NCI-H446 treated with DMSO at 0.1 percent for 48 hours (cell line): ENCODE results near the gene KCNC4.
A peak's percentile ranks its signal among the peaks of the same experiment; 100 is the strongest.

Source experiments
- DNase-seq: peaks from one replicate; lab custom pipeline; 2025; lab: John Stamatoyannopoulos, UW

KCNC4 gene

GRCh38 chr1:110212169-110213142 lies 2.3 kb downstream of the KCNC4 start:
- DNase-seq, result peak; percentile 24

- DNase-seq, result no peak
Measured at GRCh38 chr1:110213143-110213540, 3.0 kb downstream of the KCNC4 start.

GRCh38 chr1:110214454-110215404 lies 4.6 kb downstream of the KCNC4 start:
- no peak for DNase-seq

- DNase-seq, result no peak
Measured at GRCh38 chr1:110215621-110216515, 5.8 kb downstream of the KCNC4 start.

GRCh38 chr1:110216844-110217444 lies 6.8 kb downstream of the KCNC4 start:
- DNase-seq, result no peak

- no peak for DNase-seq
Measured at GRCh38 chr1:110218137-110218536, 8.0 kb downstream of the KCNC4 start.

GRCh38 chr1:110218739-110219138 lies 8.6 kb downstream of the KCNC4 start:
- DNase-seq, result no peak

GRCh38 chr1:110220324-110220723 lies 10.2 kb downstream of the KCNC4 start:
- no peak for DNase-seq

- DNase-seq, result no peak
Measured at GRCh38 chr1:110221119-110221518, 11.0 kb downstream of the KCNC4 start.

- DNase-seq, result no peak
Measured at GRCh38 chr1:110223127-110223526, 13.0 kb downstream of the KCNC4 start.

GRCh38 chr1:110223581-110223980 lies 13.5 kb downstream of the KCNC4 start:
- no peak for DNase-seq

- DNase-seq, result no peak
Measured at GRCh38 chr1:110224240-110224995, 14.3 kb downstream of the KCNC4 start.

- DNase-seq, result no peak
Measured at GRCh38 chr1:110225212-110225611, 15.1 kb downstream of the KCNC4 start.

- no peak for DNase-seq
Measured at GRCh38 chr1:110225756-110226404, 15.8 kb downstream of the KCNC4 start.

GRCh38 chr1:110227774-110228173 lies 17.7 kb downstream of the KCNC4 start:
- no peak for DNase-seq

GRCh38 chr1:110228381-110228780 lies 18.3 kb downstream of the KCNC4 start:
- no peak for DNase-seq

- no peak for DNase-seq
Measured at GRCh38 chr1:110228869-110229268, 18.8 kb downstream of the KCNC4 start.

- no peak for DNase-seq
Measured at GRCh38 chr1:110229348-110230001, 19.4 kb downstream of the KCNC4 start.
